WTC11 (cell line): ENCODE results near the gene SHISAL1. TPM values are rescaled to one million over a fixed set of nuclear protein-coding genes. Genes with fewer than 3 reads are reported as not detected.
A peak's percentile ranks its signal among the peaks of the same experiment; 100 is the strongest.

Experiments used
- ATAC-seq: fragments of 200-7000 bp; cut with Tn5 transposase; 2 replicates; pipeline ENCODE4 v1.10.0; 2021; ENCODE audit warnings: mild to moderate bottlenecking, moderate library complexity
- CTCF ChIA-PET: fragments of 300-600 bp; sonication (Branson Sonifier 250); formaldehyde crosslinking; loops from one replicate; lab custom pipeline; 2021; ENCODE audit warnings: antibody characterized with exemption; lab: Charles Lee
- POLR2A ChIA-PET: fragments of 350-600 bp; sonication (Branson Sonifier 250); formaldehyde crosslinking; loops from one replicate; lab custom pipeline; 2021; ENCODE audit warnings: antibody characterized with exemption; lab: Charles Lee
- DNase-seq: peaks from one replicate; pipeline ENCODE4 v3.0.0; 2021; ENCODE audit warnings: low spot score
- H3K27ac Mint-ChIP-seq: 2 replicates; pipeline ENCODE4 v1.8.0; 2021; ENCODE audit warnings: mixed read lengths
- H3K27me3 Mint-ChIP-seq: 2 replicates; pipeline ENCODE4 v1.8.0; 2021; ENCODE audit warnings: low read depth, mild to moderate bottlenecking, moderate library complexity, mixed read lengths
- H3K36me3 Mint-ChIP-seq: 2 replicates; pipeline ENCODE4 v1.8.0; 2021; ENCODE audit warnings: mixed read lengths
- H3K4me1 Mint-ChIP-seq: 2 replicates; pipeline ENCODE4 v1.8.0; 2022; ENCODE audit warnings: mixed read lengths
- H3K4me3 Mint-ChIP-seq: 2 replicates; pipeline ENCODE4 v1.8.0; 2021; ENCODE audit warnings: mild to moderate bottlenecking, moderate library complexity, mixed read lengths
- H3K9me3 Mint-ChIP-seq: 2 replicates; pipeline ENCODE4 v1.8.0; 2021; ENCODE audit warnings: mixed read lengths
- CTCF ChIP-seq: fragments of 200-600 bp; IDR thresholded peaks from 2 replicates; pipeline ENCODE4 v1.8.0; 2022; ENCODE audit warnings: antibody characterized with exemption
- E2F5 ChIP-seq: sonication (generic); formaldehyde crosslinking; IDR thresholded peaks from 2 replicates; pipeline ENCODE4 v1.8.1; 2022; ENCODE audit warnings: mild to moderate bottlenecking, moderate library complexity, missing genetic modification reagents
- FOXJ3 ChIP-seq: sonication (generic); formaldehyde crosslinking; IDR thresholded peaks from 2 replicates; pipeline ENCODE4 v1.9.0; 2021; ENCODE audit warnings: missing genetic modification reagents, mild to moderate bottlenecking, borderline replicate concordance
- FOXP1 ChIP-seq: sonication (generic); formaldehyde crosslinking; IDR thresholded peaks from 2 replicates; pipeline ENCODE4 v1.8.0; 2022; ENCODE audit warnings: missing genetic modification reagents, mild to moderate bottlenecking, moderate library complexity, borderline replicate concordance
- GTF2I ChIP-seq: fragments of 250-450 bp; sonication (Bioruptor Pico); conservative IDR thresholded peaks from 2 replicates; pipeline ENCODE4 v1.4.0; 2021; ENCODE audit warnings: mild to moderate bottlenecking
- MYBL2 ChIP-seq: sonication (generic); formaldehyde crosslinking; IDR thresholded peaks from 2 replicates; pipeline ENCODE4 v1.8.1; 2023; ENCODE audit warnings: mild to moderate bottlenecking, moderate library complexity, missing genetic modification reagents
- NFATC4 ChIP-seq: fragments of 250-450 bp; sonication (Bioruptor Pico); IDR thresholded peaks from 2 replicates; pipeline ENCODE4 v1.9.0; 2021; ENCODE audit warnings: mild to moderate bottlenecking
- PRDM15 ChIP-seq: sonication (generic); formaldehyde crosslinking; IDR thresholded peaks from 2 replicates; pipeline ENCODE4 v1.8.0; 2022; ENCODE audit warnings: missing genetic modification reagents
- SOX15 ChIP-seq: fragments of 250-450 bp; sonication (Bioruptor Pico); IDR thresholded peaks from 2 replicates; pipeline ENCODE4 v1.9.0; 2021; ENCODE audit warnings: mild to moderate bottlenecking
- ZBTB21 ChIP-seq: sonication (generic); formaldehyde crosslinking; IDR thresholded peaks from 2 replicates; pipeline ENCODE4 v1.8.1; 2023; ENCODE audit warnings: mild to moderate bottlenecking, missing genetic modification reagents, borderline replicate concordance
- ZNF121 ChIP-seq: sonication (generic); formaldehyde crosslinking; IDR thresholded peaks from 2 replicates; pipeline ENCODE4 v1.8.0; 2023; ENCODE audit warnings: missing genetic modification reagents
- ZNF232 ChIP-seq: sonication (generic); formaldehyde crosslinking; IDR thresholded peaks from 2 replicates; pipeline ENCODE4 v1.8.0; 2022; ENCODE audit warnings: mild to moderate bottlenecking, missing genetic modification reagents
- ZNF317 ChIP-seq: sonication (generic); formaldehyde crosslinking; IDR thresholded peaks from 2 replicates; pipeline ENCODE4 v1.8.1; 2023; ENCODE audit warnings: low read depth, mild to moderate bottlenecking, moderate library complexity, missing genetic modification reagents, borderline replicate concordance
- total RNA-seq: library from RNA; stranded (reverse); gene quantifications from 3 replicates; pipeline ENCODE4 v1.2.3, GENCODE V29; 2021
- TF ChIP-seq, protein P1 (sequence below): sonication (generic); formaldehyde crosslinking; conservative IDR thresholded peaks from 2 replicates; pipeline ENCODE4 v1.8.1; 2023; ENCODE audit warnings: mild to moderate bottlenecking, low read depth, missing genetic modification reagents, moderate library complexity
- TF ChIP-seq, protein P2 (sequence below): sonication (generic); formaldehyde crosslinking; conservative IDR thresholded peaks from 2 replicates; pipeline ENCODE4 v1.8.1; 2022; ENCODE audit warnings: mild to moderate bottlenecking, missing genetic modification reagents
- TF ChIP-seq, protein P3 (sequence below): sonication (generic); formaldehyde crosslinking; IDR thresholded peaks from 2 replicates; pipeline ENCODE4 v1.8.1; 2023; ENCODE audit warnings: mild to moderate bottlenecking, missing genetic modification reagents, moderate library complexity
- TF ChIP-seq, protein P4 (sequence below): sonication (generic); formaldehyde crosslinking; IDR thresholded peaks from 2 replicates; pipeline ENCODE4 v1.8.0; 2022; ENCODE audit warnings: mild to moderate bottlenecking, missing genetic modification reagents

Gene SHISAL1
- total RNA-seq, 1 experiment from 2014 or later, result 2.7 TPM

GRCh38 chr22:44337678-44338004 is 24.9 kb upstream of the SHISAL1 start (continued):
- TF ChIP-seq, protein P1, sequence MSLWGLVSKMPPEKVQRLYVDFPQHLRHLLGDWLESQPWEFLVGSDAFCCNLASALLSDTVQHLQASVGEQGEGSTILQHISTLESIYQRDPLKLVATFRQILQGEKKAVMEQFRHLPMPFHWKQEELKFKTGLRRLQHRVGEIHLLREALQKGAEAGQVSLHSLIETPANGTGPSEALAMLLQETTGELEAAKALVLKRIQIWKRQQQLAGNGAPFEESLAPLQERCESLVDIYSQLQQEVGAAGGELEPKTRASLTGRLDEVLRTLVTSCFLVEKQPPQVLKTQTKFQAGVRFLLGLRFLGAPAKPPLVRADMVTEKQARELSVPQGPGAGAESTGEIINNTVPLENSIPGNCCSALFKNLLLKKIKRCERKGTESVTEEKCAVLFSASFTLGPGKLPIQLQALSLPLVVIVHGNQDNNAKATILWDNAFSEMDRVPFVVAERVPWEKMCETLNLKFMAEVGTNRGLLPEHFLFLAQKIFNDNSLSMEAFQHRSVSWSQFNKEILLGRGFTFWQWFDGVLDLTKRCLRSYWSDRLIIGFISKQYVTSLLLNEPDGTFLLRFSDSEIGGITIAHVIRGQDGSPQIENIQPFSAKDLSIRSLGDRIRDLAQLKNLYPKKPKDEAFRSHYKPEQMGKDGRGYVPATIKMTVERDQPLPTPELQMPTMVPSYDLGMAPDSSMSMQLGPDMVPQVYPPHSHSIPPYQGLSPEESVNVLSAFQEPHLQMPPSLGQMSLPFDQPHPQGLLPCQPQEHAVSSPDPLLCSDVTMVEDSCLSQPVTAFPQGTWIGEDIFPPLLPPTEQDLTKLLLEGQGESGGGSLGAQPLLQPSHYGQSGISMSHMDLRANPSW, result no peak
- no peak for TF ChIP-seq CTCF
- TF ChIP-seq, protein P2, sequence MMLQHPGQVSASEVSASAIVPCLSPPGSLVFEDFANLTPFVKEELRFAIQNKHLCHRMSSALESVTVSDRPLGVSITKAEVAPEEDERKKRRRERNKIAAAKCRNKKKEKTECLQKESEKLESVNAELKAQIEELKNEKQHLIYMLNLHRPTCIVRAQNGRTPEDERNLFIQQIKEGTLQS (CRISPR knock-in tag), result no peak
- TF ChIP-seq SOX15, result no peak
- no peak for TF ChIP-seq GTF2I
- TF ChIP-seq, all 79 proteins: peak for 0

- ChIA-PET POLR2A (no interaction called here), CTCF (interaction anchor here (0.5 to 1.6 kb wide), 7 partner anchors 21 to 287 kb away, joined by 3 to 8 read pairs (median 4); no protein-coding TSS in a partner anchor)
- peaks cover 12% of the 10 kb centered on the region for H3K4me1 Mint-ChIP-seq
- no peaks in the 10 kb centered on the region for H3K9me3 Mint-ChIP-seq
- no peak overlapping the region for H3K27ac Mint-ChIP-seq
- H3K4me3 Mint-ChIP-seq, result no peak overlapping the region
- peaks cover 10% of the 10 kb centered on the region for H3K27me3 Mint-ChIP-seq
- TF ChIP-seq ZNF317 (CRISPR knock-in tag), result no peak
- no peak for TF ChIP-seq PRDM15 (CRISPR knock-in tag)
- TF ChIP-seq ZNF121 (CRISPR knock-in tag), result no peak
- TF ChIP-seq, protein P3, sequence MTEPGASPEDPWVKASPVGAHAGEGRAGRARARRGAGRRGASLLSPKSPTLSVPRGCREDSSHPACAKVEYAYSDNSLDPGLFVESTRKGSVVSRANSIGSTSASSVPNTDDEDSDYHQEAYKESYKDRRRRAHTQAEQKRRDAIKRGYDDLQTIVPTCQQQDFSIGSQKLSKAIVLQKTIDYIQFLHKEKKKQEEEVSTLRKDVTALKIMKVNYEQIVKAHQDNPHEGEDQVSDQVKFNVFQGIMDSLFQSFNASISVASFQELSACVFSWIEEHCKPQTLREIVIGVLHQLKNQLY (CRISPR knock-in tag), result no peak
- no peak for TF ChIP-seq ZNF232 (CRISPR knock-in tag)
- ATAC-seq (peak; percentile 13), DNase-seq (no peak)
- H3K36me3 Mint-ChIP-seq, result no peaks in the 10 kb centered on the region
Observed at GRCh38 chr22:44336962-44337677, 24.4 kb upstream of the SHISAL1 start.

DNA sequence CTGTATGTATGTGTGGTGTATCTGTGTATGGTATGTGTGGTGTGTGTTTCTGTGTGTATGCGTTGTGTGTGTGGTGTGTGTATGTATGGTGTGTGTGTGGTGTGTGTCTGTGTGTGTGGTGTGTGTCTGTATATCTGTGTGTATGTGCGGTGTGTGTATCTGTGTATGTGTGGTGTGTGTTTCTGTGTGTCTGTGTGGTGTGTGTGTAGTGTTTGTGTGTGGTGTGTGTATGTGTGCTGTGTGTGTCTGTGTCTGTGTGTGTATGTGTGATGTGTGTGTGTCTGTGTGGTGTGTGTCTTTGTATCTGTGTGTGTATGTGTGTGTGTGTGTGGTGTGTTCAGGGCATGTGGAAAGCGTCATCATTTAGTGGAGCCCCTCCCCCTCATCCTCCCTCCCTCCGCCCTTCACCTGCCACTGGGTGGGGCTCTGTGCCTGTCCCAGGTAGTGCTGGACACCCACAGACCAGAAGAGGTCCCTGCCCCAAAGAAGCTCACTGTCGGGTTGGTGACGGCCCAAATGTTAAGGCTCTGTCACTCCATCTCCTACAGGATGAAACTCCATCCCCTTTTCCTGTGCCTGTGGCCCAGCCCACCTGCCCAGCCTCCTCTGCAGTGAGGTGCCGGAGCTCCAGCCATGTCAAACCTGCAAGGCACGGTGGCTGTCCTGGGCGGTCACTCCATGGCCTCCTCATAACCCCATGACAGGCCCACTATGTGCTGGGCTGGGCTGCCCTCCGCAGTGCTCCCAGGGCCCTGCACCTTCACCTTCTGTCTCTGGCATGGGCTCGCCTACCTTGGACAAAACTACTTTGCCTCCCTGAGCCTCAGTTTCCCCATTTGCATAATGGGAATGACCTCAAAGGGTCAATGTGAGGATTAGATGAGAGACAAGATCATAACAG is 23.4 kb upstream of the SHISAL1 start:
- POLR2A ChIA-PET, result no interaction called here
- Mint-ChIP-seq H3K9me3 (no peaks in the 10 kb centered on the region), H3K27ac (no peak overlapping the region), H3K4me3 (no peak overlapping the region), H3K27me3 (peaks cover 14% of the 10 kb centered on the region), H3K36me3 (no peaks in the 10 kb centered on the region), H3K4me1 (peaks cover 13% of the 10 kb centered on the region)
- TF ChIP-seq GTF2I, result no peak
- TF ChIP-seq ZNF121 (CRISPR knock-in tag), result peak; percentile 55; the same call in 1 of the 2 replicates
- no peak for TF ChIP-seq FOXJ3
- TF ChIP-seq FOXP1 (CRISPR knock-in tag), result peak; percentile 24; the same call in 1 of the 2 replicates
- no peak for TF ChIP-seq ZBTB21 (CRISPR knock-in tag)
- TF ChIP-seq E2F5 (CRISPR knock-in tag), result no peak
- no peak for TF ChIP-seq MYBL2 (CRISPR knock-in tag)
- no peak for TF ChIP-seq NFATC4 (CRISPR knock-in tag)
- TF ChIP-seq, protein P4, sequence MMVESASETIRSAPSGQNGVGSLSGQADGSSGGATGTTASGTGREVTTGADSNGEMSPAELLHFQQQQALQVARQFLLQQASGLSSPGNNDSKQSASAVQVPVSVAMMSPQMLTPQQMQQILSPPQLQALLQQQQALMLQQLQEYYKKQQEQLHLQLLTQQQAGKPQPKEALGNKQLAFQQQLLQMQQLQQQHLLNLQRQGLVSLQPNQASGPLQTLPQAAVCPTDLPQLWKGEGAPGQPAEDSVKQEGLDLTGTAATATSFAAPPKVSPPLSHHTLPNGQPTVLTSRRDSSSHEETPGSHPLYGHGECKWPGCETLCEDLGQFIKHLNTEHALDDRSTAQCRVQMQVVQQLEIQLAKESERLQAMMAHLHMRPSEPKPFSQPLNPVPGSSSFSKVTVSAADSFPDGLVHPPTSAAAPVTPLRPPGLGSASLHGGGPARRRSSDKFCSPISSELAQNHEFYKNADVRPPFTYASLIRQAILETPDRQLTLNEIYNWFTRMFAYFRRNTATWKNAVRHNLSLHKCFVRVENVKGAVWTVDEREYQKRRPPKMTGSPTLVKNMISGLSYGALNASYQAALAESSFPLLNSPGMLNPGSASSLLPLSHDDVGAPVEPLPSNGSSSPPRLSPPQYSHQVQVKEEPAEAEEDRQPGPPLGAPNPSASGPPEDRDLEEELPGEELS (CRISPR knock-in tag), result no peak
- ATAC-seq (peak; percentile 27), DNase-seq (peak; percentile 34)
- CTCF ChIA-PET, result interaction anchor here (0.5 to 1.4 kb wide), 9 partner anchors 21 to 343 kb away, joined by 3 to 8 read pairs (median 3); no protein-coding TSS in a partner anchor
